Activated CD8-positive, alpha-beta memory T cell treated with anti-CD3 and anti-CD28 coated beads for 4 hours (primary cell): ENCODE results near the gene NUDT4B.
"Not testable (repeated sequence)": the region's sequence is repeated elsewhere in the genome, so short reads cannot be mapped to it uniquely, and the experiment has no call there.

Experiments used
- DNase-seq, 2 donors: peaks; one replicate each; pipeline ENCODE4 v3.0.0-alpha.2; 2020; ENCODE audit warnings: low read depth in 2 of 2

NUDT4B gene

DNA sequence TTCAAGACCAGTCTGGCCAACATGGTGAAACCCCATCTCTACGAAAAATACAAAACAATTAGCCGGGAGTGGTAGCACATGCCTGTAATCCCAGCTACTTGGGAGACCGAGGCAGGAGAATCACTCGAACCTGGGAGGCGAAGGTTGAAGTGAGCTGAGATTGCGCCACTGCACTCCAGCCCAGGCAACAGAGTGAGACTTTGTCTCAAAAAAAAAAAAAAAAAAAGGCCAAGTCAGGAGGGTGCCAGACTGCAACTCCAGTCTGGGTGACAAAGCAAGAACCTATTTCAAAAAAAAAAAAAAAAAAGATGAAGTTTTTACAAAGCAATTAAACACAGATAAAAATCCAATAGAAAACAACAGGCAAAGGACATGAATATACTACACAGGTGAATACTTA is 9.9 kb upstream of the NUDT4B start:
- DNase-seq: not testable (repeated sequence)

DNA sequence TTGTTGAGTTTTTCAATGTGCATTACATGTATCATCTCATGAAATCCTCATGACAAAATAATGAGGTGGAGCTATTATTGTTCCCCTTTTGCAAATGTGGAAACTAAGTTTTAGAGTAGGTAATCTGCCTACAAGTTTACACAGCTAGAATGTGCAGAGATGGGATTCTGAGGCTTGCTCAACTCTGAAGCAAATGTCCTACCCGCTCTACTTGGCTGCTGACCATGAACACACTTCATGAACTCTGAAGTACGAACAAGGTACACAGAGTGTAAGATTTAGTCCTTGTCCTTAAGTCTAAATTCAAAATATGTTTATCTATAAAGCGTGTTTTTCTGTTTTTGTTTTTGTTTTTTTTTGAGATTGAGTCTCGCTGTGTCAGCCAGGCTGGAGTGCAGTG is 5.4 kb upstream of the NUDT4B start:
- not testable (repeated sequence) for DNase-seq

DNA sequence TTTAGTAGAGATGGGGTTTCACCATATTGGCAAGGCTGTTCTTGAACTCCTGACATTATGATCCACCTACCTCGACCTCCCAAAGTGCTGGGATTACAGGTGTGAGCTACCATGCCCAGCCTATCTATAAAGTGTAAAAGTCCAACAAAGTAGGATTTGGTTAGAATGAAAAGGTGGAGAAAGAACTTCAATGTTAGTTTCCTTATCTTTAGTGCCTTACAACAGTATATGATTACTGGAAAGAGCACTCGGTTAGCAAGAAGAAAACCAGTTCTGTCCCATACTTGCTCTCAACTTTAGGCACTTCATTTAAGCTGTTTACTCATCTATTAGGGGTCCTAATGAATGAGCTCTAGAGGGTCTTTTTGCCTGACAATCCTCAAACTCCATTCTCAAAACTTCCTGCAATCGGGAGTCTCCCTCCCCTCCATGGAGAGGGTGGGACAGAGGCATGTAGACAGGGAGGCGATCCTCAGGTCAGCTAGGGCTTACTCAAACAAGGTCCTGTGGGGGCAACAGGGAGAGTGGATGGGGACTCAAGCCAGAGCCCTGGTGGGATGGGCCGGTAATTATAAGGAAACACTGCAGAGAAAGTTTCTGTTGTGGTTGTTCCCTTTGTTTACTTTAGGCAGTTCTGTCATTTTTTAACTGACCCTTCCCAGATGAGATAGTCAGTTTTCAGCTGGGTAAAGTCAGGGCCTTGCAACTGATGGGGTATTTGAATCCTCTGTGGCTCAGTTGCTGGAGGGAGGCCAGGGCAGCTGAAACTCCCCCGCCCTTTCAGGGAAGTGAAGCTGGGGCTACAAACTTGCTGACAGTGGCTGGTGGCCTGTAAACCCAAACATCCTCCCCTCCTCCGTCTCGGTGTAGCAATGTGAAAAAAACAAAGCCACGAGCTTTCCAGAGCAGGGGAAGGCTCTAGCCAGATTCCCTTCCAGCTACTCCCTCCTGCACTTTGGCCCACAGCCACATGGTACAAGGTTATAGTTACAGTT is 4.6 kb upstream of the NUDT4B start:
- not testable (repeated sequence) for DNase-seq

DNA sequence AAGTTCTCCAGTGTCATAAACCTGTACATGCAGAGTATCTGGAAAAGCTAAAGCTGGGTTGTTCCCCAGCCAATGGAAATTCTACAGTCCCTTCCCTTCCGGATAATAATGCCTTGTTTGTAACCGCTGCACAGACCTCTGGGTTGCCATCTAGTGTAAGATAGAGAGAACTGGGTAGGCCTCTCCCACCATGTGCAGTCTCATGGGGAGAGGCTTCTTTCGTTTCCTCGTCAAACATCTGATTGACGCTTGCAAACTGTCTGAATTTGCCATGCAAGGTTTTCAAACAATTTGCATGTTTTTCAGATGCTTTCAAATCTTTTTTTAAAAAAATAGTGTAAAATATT is 734 bp downstream of the NUDT4B start:
- DNase-seq: not testable (repeated sequence)

DNA sequence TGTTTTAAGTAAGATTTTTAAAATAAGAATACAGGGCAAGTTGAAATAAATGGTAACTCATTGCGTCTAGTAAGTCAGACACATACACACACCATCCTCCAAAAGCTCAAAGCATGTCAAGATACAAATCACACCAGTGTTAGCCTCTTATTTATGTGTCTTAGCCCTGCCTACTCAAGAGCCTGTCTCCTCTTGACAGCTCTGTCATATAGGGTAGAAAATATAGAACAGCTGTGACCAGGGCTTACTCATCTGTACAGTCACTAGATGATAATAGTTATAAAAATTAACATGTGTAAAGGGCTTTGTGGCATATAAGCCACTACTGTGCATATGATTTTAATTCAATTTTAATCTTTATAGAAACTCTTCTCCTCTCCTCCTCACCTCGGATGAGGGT is 7.7 kb downstream of the NUDT4B start:
- not testable (repeated sequence) for DNase-seq

DNA sequence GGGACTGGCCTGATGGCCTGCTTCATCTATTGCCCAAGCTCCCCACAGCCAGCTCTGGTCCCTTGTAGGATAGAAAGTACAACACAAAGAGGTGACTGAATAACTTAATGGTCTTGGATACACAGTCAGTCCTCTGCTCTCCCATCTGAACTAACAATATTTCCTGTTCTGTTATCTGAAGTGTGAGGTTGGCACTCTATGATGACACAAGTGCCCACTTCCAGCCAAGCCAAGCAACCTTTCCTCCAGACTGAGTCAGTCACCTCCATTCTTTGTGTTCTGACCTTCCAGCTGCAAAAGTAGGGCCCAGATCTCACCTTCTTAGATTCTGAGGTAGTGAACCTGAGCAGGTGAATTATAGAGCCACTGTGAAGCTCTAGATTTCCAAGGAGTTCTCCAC is 8.9 kb downstream of the NUDT4B start:
- not testable (repeated sequence) for DNase-seq

DNA sequence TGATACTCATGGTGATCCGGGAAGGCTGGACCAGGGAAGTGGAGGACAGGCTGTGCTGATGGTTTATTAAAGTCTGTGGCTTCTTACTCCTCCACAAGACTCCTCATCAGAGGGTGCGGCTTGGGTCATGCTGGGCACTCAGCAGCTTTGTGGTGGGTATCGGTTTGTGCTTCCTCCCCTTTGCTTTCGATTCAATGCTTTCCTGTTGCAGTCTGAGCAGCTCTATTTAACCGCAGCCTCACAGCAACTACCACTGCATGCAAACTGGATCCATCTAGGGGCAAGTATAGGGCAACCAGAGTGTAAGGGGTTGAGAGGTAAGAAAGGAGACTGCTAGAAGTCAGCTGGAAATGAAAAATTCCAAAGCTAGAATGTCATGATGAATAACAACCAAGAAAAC is 9.8 kb downstream of the NUDT4B start:
- DNase-seq: not testable (repeated sequence)

DNA sequence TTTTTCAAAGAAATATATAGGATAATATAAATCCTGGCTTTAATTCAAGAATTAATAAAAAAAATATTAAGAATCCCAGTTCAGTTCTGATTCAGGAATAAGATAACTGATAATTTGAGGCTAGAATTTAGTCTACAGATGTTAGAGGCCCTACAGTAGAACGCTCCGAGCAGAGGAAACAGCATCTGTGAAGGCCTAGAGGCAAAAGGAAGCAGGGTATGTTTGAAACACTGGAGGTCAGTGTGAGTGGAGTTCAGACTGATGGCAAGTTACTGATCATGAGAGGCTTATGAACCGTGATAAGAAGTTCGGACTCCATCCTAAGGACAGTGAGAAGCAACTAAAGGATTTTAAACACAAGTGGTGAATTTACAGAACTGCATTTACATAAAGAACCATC is 10.4 kb downstream of the NUDT4B start:
- DNase-seq: not testable (repeated sequence)

DNA sequence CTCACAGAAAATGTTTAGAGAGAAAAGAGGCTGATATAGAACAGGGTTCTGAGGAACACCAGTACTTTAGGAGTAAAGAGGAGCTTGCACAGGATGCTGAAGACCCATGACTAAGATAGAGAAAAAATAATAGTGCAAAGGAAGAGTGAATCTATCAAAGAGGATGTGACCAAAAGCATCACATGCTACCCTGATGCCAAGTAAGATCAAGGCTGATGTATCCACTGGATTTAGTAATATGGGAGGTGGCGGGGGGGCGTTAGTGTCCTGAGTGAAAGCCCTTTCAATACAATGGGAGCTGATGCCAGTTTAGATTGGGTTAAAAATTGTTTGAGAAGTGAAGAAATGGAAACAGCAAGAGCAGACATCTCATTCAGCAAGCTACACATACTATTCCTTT is 11.2 kb downstream of the NUDT4B start:
- not testable (repeated sequence) for DNase-seq

DNA sequence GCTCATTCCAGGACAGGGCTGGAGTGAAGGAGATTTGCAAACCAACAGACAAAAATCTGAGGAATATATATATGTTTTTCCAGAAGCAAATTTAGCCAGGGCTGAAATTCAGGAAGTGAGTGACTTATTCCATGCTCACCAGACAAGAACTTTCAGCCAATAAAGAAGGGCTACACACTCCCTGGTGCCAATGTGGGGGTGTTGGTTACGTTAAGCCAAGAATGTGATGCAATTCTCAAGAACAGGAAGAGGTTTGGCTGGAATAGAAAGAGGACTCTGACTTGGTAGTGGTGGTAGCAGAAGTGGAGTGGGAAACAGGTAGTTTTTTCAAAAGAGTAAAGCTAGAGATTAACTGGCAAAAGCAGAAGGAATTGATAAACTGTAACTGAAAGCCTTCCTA is 11.6 kb downstream of the NUDT4B start:
- DNase-seq: not testable (repeated sequence)

DNA sequence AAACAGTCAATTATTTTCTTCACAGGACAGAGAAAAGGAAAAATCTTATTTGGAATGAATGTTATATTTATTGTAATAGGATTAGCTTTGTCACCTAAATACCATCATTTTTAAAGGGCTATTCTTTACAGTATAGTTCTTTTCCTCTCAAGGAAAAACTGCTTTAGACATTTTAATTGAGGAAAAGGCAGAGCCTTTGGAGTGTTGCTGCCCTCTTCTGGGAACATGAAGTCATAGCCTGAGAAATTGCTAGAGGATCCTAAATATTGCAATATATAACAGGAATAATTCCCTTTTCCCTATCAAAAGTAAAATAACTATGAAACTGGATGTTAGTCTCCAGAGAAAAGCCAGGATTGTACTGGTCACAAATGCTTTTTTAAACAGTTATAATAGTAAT is 12.8 kb downstream of the NUDT4B start:
- DNase-seq: not testable (repeated sequence)

DNA sequence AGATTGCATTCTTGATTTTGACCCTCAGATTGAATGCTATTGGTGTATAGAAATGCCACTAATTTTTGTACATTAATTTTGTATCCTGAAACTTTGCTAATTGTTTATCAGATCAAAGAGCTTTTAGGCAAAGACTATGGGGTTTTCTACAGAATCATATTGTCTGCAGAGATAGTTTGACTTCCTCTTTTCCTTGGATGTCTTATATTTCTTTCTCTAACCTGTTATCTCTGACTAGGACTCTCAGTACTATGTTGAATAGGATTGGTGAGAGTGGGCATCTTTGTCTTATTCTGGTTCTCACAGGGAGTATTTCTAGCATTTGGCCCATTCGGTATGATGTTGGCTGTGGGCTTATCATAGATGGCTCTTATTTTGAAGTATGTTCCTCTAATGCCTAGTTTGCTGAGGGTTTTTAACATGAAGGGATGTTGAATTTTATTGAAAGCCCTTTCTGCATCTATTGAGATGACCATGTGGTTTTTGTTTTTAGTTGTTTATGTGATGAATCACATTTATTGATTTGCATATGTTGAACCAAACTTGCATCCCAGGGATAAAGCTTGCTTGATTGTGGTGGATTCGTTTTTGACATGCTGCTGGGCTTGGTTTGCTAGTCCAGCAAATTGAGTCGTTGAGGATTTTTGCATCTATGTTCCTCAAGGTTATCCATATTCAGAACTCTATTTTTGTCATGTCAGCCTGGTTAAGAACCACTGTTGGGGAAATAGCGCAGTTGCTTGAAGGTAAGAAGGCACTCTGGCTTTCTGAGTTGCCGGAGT is 16.9 kb downstream of the NUDT4B start:
- DNase-seq: not testable (repeated sequence)

DNA sequence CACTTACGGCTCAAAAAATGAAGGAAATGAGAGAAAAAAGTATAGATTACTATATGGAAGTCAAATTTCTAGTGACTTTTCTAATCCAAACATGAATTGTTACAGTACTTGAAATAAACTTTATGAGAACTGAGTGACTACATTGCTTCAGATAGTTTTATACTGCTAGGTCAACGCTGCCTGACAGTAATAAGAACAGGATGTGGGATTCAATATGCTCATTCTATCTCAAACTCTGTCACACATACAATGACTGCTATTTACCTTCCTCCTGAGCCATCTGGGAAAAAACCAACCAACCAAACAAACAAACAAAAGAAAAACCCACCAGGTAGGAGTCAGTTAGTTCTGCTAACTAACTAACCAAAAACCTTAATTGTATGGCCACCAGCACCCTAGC is 20.0 kb downstream of the NUDT4B start:
- DNase-seq: not testable (repeated sequence)

DNA sequence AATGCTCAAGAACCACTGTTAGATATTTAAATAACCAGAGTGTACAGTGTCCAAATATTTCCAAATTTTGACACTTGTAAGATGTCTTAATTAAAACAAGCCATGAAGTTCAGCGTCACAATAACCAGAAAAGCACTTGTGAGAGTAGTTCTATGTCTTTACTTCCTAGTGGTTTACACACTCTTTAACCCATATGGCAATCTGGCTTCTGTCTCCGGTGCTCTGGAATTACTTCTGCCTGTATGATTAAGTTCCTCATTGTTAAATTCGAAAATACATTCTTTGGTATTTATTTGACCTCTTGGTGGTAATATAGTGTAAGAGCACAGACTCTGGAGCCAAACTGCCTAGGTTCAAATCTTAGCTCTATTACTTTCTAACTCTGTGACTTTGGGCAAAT is 20.9 kb downstream of the NUDT4B start:
- DNase-seq: not testable (repeated sequence)

DNA sequence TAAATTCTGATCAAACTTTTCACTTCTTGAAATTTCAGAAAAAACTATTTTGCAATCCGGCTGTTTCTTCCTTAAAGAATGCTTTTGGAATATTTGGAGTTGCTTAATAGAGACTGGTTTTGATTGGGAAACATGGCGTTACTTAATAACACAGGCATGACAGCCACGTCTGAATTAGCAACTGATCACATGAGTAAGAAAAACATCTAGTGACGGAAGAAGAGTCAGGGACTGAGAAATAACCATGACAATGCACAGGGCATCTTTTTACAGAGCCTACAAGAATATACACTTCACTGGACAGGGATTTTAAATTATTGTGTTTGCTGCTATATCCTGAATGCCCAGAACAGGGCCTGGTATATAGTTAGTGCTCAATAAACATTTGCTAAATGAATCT is 25.1 kb downstream of the NUDT4B start:
- not testable (repeated sequence) for DNase-seq

DNA sequence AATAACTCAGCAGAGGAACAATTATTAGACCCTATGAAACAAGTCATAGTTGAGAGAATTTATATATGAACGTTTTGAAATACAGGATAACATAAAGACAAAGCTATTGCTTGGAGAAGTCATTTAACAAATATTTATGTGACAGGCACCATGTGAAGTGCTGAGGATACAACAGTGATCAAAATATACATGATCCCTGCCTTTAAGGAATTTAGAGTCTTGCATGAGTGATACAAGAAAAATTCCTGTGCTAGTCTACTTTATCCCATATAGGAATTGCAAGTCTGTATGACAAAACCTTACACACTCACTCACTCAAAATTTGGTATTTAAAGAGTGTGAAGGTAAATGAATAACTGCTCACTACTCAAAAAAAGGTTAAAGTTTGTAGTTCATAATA is 25.5 kb downstream of the NUDT4B start:
- DNase-seq: not testable (repeated sequence)

DNA sequence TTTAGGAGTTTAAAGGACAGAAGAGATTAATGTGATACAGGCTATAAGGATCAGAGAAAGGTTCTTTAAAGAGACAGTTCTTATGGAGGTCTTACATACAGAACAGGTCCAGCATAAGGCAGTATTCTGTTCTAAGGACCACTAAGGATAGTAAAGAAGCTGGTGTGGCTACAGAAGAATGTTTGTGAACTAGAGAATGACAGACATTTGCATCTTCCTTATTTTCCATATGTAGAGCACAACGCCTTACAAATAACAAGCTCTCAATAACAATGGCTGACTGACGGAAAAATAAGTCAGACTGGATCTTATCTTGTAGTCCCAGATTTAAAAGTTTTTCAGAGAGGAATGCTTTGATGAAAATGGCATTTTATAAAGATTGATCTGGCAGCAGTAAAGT is 26.7 kb downstream of the NUDT4B start:
- not testable (repeated sequence) for DNase-seq

DNA sequence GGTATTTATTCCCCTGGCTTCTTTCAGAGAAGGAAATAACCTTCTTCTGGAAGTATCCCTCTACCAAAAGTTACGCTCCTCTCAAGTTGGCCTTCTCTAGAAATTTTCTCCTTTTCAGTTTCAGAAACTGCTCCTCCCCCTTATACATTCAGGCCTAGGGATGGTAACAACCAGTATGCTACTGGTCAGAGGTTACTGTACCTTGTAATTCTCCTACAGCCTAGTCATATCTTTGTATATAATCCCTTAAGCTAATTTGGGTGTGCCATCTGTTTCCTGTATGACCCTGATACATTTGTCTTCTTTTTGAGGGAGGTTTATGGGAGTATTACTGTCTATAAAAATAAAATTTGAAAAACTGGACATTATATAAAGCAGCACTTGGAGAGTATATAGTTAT is 29.1 kb downstream of the NUDT4B start:
- not testable (repeated sequence) for DNase-seq

DNA sequence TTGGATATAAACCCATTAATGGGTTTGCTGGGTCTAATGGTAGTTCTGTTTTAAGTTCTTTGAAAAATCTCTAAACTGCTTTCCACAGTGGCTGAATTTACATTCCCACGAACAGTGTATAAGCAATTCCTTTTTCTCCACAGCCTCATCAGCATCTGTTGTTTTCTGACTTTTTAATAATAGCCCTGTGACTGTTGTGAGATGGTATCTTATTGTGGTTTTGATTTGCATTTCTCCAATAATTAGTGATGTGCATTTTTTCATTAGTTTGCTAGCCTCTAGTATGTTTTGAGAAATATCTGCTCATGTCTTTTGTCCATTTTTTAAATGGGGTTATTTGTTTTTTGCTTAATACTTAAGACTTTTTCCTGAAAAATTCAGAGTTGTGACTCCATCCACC is 31.8 kb downstream of the NUDT4B start:
- not testable (repeated sequence) for DNase-seq

DNA sequence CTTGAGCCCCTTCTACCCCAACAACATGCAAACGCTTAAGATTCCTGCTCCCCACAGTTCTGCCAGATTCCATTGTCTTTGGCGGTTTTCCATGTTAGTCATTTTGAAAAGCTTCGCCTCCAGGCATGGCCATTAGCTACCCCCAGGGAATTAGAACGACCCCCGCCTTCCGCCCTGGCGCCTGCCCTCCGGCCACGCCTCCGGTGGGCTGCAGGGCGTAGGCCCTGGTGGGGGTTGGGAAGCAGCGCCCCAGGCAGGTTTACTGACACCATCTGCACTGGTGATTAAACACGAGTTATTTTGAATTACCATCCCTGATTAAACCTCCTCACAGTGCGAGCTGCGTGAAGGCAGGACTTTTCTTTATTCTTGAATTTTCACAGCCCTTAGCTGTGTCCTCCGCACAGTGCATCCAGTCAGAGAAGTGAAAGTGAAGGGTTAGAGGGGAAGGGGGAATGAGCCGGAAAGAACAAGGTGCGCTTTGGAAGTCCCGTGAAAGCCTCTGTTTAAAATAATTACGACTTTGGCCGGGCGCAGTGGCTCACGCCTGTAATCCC is 43.0 kb downstream of the NUDT4B start:
- DNase-seq: not testable (repeated sequence)

DNA sequence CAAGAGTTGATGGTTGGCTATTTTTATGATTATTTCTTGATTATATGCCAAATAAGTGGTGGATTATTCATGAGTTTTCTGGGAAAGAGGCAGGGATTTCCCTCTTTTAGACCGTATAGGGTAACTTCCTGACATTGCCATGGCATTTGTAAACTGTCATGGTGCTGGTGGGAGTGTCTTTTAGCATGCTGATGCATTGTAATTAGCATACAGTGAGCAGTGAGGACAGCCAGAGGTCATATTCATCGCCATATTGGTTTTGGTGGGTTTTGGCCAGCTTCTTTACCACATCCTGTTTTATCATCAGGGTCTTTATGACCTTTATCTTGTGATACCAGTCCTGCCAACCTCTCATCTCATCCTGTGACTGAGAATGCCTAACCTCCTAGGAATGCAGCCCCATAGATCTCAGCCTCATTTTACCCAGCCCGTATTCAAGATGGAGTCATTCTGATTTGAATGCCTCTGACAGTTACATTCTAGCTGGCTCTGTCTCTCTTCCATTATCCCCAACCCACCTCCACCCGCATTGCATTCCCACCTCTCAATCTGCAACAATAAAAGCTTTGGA is 45.3 kb downstream of the NUDT4B start:
- not testable (repeated sequence) for DNase-seq
